Stimulated activated CD8-positive, alpha-beta memory T cell treated with anti-CD3 and anti-CD28 coated beads, Interleukin-7, amount 100 ng/mL, for 1 hour (primary cell): ENCODE data around the gene SKOR1.

Experiments used
- DNase-seq, 2 donors: peaks; one replicate each; pipeline ENCODE4 v3.0.0-alpha.2; 2020; ENCODE audit warnings: low read depth in 2 of 2

The SKOR1 gene

DNA sequence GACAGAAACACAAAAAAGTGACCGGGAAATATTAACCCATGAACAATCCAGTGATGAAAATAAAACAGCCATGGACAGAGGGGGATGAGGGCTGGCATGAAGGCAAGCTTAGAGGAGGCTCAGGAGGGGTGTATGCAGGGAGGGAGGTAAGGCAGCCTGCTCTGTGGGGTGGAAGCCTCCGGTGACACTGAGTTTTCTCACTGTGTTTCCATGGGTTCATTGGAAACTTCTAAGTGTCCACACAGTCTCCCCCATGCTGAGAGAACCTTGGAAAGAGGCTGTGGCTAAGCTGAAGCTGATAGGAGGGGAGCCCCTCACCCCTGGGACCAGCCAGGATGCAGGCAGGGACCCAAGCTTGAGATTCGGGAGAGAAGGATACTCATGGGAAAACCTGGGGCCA, 6.8 kb upstream of the SKOR1 start:
- DNase-seq: no peak

DNA sequence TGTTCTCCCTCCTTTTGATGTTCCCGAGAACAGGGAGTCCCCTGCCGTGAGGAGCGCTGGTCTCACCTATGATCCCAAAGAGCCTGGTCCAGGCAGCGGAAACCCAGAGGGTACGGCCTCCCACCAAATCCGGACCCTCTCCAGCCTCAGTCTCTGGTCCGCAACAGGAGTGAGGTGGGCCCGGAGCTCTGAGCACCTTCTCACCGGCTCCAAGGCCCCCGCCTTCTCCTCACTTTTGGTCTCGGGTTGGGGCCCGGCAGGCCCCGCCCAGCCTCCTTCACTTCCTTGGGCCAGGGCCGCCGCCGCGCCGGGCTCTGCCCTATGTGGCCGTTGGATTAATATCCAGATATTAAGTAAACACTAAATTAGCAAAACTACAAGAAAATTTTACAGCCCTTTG, 5.7 kb upstream of the SKOR1 start:
- no peak for DNase-seq

DNA sequence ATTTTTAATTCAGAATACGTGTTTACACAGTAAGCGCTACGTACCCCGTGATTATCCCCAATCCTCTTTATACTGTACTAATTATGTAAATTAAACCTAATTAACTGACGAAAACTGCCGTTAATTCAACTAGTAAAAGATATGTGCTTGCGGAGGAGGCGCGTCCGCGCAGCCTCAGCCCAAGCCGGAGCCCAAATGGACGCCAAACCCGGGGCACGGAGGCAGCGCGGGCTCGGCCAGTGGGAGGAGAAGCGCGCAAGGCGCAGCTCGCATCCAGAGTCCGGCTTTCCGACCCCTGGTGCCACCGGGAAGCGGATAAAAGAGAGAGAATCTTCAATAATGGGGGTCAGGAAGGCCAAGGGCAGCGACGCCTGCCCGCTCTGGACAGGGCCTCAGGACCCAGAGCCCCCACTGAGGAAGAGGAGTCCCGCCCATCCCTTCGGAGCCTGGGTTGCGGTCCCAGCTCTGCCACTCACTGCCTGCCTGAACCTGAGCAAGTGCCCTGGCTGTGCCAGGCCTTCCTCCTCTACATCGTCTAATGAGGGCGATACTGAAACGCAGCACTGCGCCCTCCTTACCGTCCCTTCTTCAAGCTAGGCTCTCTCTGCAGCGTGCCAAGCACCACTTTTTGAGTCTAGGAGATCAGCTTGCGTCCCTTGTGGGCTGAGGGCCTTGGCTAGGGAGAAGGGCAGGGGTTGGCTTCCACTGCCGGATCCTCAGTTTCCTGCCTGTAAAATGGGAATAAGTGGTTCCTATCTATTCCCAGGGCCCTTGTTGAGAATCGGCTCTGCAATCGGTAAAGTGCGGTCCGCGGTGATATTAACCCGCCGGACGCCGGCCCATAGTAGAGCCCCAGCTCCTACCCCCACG, 5.0 kb upstream of the SKOR1 start:
- no peak for DNase-seq

DNA sequence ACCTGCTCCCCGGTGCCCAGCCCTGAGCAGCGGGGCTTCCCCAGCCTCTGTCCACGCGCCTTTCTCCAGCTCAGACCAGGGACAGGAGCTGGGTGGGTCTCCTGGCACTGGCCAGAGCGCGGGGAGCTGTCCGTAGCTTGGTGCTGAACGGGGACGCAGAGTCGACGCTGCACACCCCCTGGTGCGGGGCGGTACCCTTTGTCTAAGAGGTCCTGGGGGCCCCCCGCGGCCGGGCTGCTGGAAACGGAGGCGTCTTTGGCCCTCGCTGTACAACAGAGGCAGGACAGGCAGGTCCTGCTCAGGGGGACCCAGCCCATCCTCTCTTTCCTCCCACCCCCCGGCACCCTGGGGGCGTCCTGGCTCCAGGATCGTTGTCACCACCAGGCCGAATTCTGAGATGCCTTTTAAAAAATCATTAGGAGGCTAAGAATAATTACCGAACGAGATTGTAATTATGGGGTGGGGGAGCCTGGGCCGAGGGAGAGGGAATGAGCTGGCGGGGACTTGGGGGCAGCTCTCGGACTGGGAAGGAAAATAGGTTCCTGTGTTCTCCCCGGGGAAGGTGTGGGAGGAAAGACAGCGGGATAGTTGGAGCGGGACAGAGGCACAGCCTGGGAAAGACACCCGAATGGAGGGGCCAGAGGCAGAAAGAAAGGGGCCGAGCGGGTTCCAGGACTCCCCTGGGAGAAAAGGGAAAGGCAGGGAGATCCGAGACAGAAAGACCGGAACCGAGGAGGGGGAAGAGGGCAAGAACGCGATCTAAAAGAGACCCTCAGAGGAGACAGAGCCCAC, 4.1 kb upstream of the SKOR1 start:
- no peak for DNase-seq

DNA sequence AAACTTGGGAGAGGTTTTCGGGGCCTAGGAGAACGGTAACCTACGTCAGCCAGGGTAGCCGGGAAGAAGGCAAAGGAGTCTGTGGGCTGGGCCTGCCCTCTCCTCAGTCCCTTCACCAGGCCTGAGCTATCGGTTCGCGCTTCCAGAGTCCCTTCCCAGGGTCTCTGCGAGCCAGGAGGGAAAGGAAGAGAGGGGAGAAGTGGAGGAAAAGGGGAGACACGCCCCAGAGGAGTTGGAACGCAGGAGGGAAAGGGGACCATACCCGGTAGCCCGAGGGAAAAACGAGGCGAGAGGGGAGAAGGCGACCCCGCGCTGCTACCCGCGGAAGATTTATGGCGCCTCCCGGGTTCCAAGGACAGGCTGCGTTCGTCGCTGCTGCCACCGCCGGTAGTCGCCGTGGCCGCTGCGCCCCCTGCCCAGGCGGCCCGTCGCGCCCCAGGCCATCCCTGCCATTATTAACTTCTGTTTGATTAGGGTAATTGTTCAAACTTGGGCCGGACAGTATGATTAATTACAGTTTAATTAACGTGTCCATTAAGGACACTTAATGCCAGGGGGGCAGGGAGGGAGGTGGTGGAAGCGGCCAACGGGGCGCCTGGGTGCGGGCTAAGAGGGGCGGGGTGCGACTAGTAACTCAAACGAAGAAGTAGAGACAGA, 3.4 kb upstream of the SKOR1 start:
- no peak for DNase-seq

- no peak for DNase-seq
Measured at GRCh38 chr15:67822537-67823313, 2.6 kb upstream of the SKOR1 start.

GRCh38 chr15:67823314-67824196, 1.8 kb upstream of the SKOR1 start:
- no peak for DNase-seq

DNA sequence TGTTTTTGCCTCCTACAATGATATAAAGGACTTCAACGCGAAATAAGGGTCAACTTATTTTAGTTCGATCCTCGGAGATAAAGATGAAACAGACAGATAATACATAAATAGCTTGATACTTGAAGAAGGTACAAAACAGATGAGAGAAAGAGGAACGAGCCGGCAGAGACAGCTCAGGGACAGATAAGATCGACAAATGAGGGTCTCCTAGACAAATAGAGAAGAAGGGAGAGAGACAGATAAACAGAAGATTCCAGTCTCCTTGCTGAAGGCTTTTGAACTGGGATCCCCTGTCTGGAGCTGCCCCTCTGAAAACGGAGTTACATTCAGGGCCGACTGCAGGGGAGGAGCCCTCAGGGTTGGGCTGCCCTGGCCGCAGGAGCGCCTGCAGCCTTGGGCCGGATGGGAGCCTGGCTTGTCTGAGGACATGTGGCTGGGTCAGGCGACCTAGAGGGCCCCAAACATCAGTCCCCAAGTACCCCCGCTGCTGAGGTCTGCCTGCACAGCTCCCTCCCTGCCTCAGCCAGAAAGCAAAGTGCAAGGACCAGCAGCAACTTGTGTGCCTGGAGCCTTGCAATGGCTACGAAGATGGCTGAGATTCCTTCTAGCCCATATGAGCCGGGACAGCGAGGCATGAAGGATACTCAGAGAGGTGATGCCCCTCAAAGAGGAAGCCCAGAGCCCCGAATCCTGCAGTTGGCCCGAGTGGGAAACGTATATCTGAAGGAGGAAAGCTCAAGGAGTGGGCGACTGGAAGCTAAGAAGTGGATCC, 926 bp upstream of the SKOR1 start:
- no peak for DNase-seq

DNA sequence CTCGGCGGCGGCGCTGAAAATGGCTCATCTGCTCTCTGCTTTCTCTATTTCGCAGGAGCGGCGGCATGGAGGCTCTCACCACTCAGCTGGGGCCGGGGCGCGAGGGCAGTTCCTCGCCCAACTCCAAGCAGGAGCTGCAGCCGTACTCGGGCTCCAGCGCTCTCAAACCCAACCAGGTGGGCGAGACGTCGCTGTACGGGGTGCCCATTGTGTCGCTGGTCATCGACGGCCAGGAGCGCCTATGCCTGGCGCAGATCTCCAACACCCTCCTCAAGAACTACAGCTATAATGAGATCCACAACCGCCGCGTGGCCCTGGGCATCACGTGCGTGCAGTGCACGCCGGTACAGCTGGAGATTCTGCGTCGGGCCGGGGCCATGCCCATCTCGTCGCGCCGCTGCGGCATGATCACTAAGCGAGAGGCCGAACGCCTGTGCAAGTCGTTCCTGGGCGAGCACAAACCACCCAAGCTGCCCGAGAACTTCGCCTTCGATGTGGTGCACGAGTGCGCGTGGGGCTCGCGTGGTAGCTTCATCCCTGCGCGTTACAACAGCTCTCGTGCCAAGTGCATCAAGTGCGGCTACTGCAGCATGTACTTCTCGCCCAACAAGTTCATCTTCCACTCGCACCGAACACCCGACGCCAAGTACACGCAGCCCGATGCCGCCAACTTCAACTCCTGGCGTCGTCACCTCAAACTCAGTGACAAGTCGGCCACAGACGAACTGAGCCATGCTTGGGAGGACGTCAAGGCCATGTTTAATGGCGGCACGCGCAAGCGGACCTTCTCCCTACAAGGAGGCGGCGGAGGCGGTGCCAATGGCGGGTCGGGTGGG, 790 bp downstream of the SKOR1 start:
- DNase-seq: no peak

GRCh38 chr15:67826717-67827561, 1.6 kb downstream of the SKOR1 start:
- DNase-seq: no peak

DNA sequence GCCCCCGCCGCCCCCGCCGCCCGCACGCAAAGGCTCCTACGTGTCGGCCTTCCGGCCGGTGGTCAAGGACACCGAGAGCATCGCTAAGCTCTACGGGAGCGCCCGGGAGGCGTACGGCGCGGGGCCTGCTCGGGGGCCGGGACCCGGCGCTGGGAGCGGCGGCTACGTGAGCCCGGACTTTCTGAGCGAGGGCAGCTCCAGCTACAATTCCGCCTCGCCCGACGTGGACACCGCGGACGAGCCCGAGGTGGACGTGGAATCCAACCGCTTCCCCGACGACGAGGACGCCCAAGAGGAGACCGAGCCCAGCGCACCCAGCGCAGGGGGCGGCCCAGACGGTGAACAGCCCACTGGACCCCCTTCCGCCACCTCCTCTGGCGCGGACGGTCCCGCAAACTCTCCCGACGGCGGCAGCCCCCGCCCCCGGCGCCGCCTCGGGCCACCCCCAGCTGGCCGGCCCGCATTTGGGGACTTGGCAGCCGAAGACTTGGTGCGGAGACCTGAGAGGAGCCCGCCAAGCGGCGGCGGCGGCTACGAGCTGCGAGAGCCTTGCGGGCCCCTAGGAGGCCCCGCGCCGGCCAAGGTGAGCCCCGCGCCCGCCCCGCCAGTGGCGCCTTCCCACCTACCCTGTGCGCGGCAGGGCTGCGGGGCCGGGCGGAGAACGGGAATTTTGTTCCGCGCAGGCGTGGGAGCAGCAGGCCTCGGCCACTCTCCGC, 2.4 kb downstream of the SKOR1 start:
- DNase-seq: no peak

DNA sequence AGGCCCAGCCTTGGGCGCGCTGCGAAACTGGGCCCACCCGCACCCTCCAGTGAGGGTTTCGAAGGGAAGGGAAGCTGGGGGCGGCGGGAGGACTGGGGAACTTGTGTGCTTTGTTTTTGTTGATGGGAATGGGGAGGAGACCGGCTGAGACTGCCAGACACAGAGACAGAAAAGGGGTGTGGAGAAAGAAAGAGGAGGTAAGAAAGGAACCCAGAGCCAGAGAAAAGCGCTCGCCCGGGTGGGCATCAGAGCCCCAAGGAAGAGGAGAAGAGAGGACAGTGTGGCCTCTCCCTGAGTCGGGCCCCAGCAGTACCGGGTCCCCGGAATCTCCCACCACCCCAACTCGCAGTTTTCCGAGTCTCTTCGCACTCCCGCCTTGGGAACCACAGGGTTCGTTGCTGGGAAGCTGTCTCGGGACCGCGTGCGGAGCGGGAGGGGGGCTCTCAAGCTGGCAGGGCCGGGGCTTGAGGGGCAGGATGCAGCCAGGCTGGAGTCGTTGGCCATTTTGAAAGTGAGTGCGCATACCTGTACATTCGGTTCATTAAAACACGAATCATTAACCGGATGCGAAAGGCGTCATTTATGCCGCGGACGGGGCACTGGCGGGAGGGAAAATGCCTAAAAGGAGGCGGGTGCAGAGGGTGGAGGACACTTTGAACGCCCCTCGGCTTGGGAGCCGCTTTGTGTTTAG, 3.1 kb downstream of the SKOR1 start:
- no peak for DNase-seq

- DNase-seq: no peak
Measured at GRCh38 chr15:67828969-67829646, 3.8 kb downstream of the SKOR1 start.

- DNase-seq: no peak
Measured at GRCh38 chr15:67829647-67830504, 4.6 kb downstream of the SKOR1 start.

DNA sequence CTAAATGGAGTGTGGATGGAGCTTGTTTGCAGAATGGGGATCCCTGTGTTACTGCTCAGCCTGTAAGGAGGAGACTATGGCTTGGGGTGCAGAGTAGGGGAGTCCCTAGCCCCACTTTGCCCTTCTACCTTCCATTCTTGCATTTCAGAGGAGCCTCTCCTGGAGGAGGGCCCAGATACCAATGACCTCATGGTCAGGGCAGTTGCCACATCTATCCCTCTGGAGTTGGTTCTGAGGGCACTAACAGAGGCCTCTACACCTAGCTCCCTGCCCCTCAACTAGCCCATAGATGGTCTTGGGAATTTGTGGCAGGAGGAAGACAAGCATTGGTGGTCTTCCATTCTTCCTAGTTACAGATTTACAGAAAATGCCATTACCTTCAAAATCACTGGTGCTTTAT, 6.1 kb downstream of the SKOR1 start:
- no peak for DNase-seq
